ENCODE data around the gene CD151.
A peak's percentile ranks its signal among the peaks of the same experiment; 100 is the strongest.

CD151 gene

GRCh38 chr11:832529-833113 lies at the start of gene CD151:
Gene CD151, plus strand, starts transcription at chr11:832952. Its CDS starts 3,118 bp downstream, at chr11:836070.
- peak in 1 of 2 donors; percentile 29 for DNase-seq (ENCODE audit: low read depth in 2 of 2, low spot score in 1 of 2)

DNA sequence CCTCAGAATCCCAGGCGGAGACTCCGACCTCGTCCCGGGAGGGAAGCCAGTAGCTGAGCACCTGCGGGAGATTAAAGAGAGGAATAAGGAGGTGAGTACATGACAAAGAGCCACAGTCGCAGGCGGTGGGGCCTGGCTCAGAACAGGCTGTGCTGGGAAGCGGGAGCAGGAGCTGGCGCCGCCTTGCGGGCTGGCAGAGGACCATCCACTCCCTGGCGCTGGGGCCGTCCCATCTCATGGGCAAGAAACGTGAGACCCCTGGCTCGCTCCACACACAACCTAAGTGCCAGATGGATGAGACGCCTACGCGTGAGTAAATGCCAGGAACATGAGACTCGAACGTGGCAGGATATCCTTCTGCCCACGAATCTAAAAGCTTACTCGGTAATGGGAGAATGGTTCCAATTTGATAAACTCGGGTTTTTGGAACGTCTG lies 49.2 kb upstream of the CD151 start:
- DNase-seq (ENCODE audit: low read depth in 2 of 2, low spot score in 1 of 2): no peak

DNA sequence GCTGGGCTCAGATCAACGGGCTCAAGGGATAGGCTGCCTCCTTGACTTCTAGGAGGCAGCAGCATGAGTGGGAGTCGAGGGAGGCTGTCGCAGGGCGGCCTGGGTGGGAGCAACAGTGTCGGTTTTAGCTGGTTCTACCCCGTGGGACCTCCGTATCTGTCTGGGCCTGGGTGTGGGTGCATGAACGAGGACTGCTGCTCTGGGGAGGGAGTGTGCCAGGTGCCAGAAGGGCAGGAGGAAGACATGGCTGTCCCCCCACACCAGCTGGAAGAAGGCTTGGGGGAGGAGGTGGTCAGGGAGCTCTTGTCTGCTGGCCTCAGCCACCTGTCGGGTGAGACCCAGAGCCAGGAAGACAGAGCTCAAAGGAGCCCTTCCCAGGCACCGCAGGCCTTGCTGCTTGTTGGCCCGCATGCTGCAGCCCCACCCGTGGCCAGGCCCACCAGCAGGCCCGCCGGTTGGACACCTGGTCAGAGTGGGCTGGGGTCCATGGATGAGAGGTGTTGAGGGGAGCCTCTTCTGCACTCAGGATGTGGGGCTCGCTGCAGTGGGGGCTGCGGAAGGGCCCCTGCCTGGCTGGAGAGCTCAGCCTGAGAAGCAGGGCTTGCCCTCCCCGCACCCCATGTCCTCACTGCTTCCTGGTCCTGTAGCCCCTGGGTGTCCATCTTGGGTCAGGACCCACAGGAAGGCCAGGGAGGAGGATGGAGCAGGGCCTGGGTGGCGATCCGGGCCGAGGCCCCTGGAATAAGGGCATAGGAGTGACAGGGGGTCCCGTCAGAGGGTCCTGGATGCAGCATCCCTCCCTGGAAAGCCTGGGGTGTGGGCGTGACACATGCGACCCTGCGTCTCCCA lies 46.3 kb upstream of the CD151 start:
- no peak for DNase-seq (ENCODE audit: low read depth in 2 of 2, low spot score in 1 of 2)

DNA sequence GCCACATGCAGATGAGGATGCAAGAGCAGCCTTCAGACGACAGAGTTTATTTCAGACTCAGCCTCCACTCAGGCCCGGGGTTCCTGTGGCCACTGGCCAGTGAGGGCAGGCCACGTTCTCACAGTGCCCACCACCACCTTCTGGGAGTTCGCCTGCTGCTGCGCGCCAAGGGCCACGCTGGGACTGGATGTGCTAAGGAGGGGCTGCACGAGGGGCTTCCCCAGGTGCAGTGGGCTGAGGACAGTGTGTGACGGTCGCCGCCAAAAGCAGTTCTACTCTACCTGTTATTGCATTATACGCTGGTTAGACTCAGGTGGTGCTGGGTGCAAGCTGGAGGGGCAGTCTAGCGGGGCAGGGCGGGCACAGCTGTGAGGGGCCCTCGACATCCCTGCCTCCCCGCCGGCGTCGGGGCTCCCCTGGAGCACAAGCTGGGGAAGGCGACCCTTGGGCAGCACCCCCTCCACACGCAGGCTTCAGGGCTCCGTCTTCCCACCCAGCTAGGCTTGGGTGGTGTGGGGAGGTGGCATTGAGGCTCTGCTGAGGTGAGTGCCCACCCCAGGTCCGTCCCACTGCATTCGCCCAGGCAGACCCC lies 45.6 kb upstream of the CD151 start:
- DNase-seq (ENCODE audit: low read depth in 2 of 2, low spot score in 1 of 2): no peak

- no peak for DNase-seq (ENCODE audit: low read depth in 2 of 2, low spot score in 1 of 2)
Observed at GRCh38 chr11:788009-788640, 44.6 kb upstream of the CD151 start.

GRCh38 chr11:788953-789940 lies 43.5 kb upstream of the CD151 start:
- DNase-seq (ENCODE audit: low read depth in 2 of 2, low spot score in 1 of 2): no peak

- DNase-seq (ENCODE audit: low read depth in 2 of 2, low spot score in 1 of 2): no peak
Observed at GRCh38 chr11:789943-790342, 42.8 kb upstream of the CD151 start, which contains the start of gene CEND1. Gene CEND1, minus strand, starts transcription at chr11:790090. Its CDS starts 1,514 bp downstream, at chr11:788576.

GRCh38 chr11:790721-791564 lies 41.8 kb upstream of the CD151 start:
- no peak for DNase-seq (ENCODE audit: low read depth in 2 of 2, low spot score in 1 of 2)

- DNase-seq (ENCODE audit: low read depth in 2 of 2, low spot score in 1 of 2): no peak
Observed at GRCh38 chr11:791658-792534, 40.9 kb upstream of the CD151 start.

GRCh38 chr11:792535-792821 lies 40.3 kb upstream of the CD151 start:
- DNase-seq (ENCODE audit: low read depth in 2 of 2, low spot score in 1 of 2): no peak

GRCh38 chr11:792873-793272 lies 39.9 kb upstream of the CD151 start:
- no peak for DNase-seq (ENCODE audit: low read depth in 2 of 2, low spot score in 1 of 2)

DNA sequence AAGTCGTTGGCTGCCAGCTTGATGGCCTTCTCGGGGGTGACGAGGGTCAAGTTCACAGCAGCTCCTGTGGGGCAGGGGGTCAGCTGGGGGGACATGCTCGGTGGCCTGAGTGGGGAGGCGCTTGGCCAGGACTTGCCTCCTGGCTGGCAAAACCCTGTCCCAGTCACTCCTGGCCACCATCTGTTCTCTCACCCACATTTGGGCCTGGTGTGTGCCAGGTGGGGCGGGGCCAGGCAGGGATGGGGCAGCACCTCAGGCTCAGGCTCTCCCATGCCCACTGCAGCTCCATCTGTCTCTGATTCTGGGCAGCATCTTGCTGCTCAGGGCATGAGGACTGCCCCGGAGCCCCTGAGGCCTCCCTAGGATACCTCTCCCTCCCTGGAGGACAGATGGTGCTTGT lies 39.2 kb upstream of the CD151 start:
- DNase-seq (ENCODE audit: low read depth in 2 of 2, low spot score in 1 of 2): no peak

DNA sequence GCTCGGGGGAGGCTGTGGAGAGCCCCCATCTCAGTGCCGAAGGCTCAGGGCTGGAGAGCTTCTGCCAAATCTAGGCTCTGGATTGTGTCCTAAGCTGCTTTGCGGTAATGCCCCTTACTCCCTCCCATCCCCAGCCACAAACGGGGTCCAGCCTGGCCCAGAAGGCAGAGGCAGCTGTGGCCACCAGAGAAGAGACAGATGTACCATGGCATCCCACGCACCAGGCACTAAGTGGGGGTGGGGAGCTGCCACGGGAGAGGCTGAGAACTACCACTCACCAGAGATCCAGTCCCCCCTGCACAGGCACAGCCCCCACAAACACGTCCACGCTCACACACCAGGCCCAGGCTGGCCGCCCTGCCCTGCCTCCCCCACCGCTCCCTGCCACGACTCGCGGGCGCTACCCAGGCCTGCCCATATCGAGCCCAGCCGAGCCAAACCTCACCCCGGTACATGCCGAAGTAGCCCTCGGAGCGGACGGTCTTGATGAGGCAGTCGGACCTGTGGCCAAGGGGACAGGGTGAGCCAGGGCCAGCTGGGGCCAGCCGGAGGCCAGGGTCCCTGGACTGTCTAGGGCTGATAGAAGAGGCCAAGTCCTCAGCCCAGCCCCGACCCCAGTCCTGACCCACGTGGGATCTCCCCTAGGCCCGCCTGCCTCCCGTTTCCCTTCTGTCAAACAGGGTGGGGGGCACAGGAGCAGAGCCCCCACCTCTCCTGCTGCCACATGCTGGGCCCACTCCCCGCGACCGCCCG lies 38.6 kb upstream of the CD151 start:
- DNase-seq (ENCODE audit: low read depth in 2 of 2, low spot score in 1 of 2): no peak

GRCh38 chr11:794766-795633 lies 37.8 kb upstream of the CD151 start:
- no peak for DNase-seq (ENCODE audit: low read depth in 2 of 2, low spot score in 1 of 2)

- DNase-seq (ENCODE audit: low read depth in 2 of 2, low spot score in 1 of 2): peak in 1 of 2 donors; percentile 46
Observed at GRCh38 chr11:795634-796564, 36.9 kb upstream of the CD151 start.
